Psoas muscle (tissue), 8 donors: ENCODE data around the gene F2RL3. TPM values are rescaled to one million over a fixed set of nuclear protein-coding genes. Genes with fewer than 3 reads are reported as not detected.
A peak's percentile ranks its signal among the peaks of the same experiment; 100 is the strongest.

Source experiments
- ATAC-seq, 4 donors: fragments of 200-7000 bp; cut with Tn5 transposase; one replicate each; pipeline ENCODE4 v1.9.1; 2020; ENCODE audit warnings: moderate library complexity in 3 of 4, mild to moderate bottlenecking in 2 of 4
- DNase-seq, 2 donors: peaks; one replicate each; pipeline ENCODE4 v3.0.0-alpha.2; 2020
- H3K27ac ChIP-seq: fragments of 200-600 bp; one replicate; pipeline ENCODE4 v1.8.0; 2022
- H3K27me3 ChIP-seq, 3 donors: fragments of 200-600 bp in 1 of 3; one replicate each; pipeline versions ENCODE4 v1.6.1 to v1.8.0; 2013 to 2022; ENCODE audit warnings: low read length in 2 of 3, mild to moderate bottlenecking in 2 of 3, moderate library complexity in 1 of 3; ENCODE audit not compliant: insufficient read depth in 3 of 3
- H3K36me3 ChIP-seq, 2 donors: fragments of 200-600 bp in 1 of 2; one replicate each; pipeline versions ENCODE4 v1.6.1 to v1.8.0; 2013 to 2022; ENCODE audit warnings: low read depth in 1 of 2, mild to moderate bottlenecking in 1 of 2, moderate library complexity in 1 of 2; ENCODE audit not compliant: insufficient read depth in 1 of 2
- H3K4me1 ChIP-seq: fragments of 200-600 bp; one replicate; pipeline ENCODE4 v1.8.0; 2022
- H3K4me3 ChIP-seq: fragments of 200-600 bp; one replicate; pipeline ENCODE4 v1.8.0; 2022; ENCODE audit warnings: mild to moderate bottlenecking
- H3K9me3 ChIP-seq: fragments of 200-600 bp; one replicate; pipeline ENCODE4 v1.8.0; 2022
- CTCF ChIP-seq: fragments of 200-600 bp; IDR thresholded peaks from one replicate; pipeline ENCODE4 v1.8.0; 2022; ENCODE audit warnings: antibody characterized with exemption
- WGBS, 3 donors: extraction: QIAGEN DNeasy Blood & Tissue Kit; methylation state at CpG; one replicate each; pipeline versions ENCODE4 v1.1.6 to v1.1.7; 2013; 5-methylcytosine and 5-hydroxymethylcytosine counted together
- intact Hi-C, 2 donors: fragments of 100-400 bp; cut with DNase I; formaldehyde crosslinking; loops; one replicate each; pipeline versions ENCODE4 v1.11.0 to v1.14.2; 2022
- polyA plus RNA-seq, 3 donors: library from polyadenylated mRNA; stranded (reverse); fragments of 200-250 nt; gene quantifications; one replicate each; pipeline ENCODE4 v1.2.3, GENCODE V29; 2013
- total RNA-seq, 4 donors: library from RNA; stranded (reverse); fragmentation: NEBNext Ultra II Directional in 2 of 4; extraction: Animal tissue kit (Norgen Biotek cat#: 25700) in 2 of 4; gene quantifications; one replicate each; pipeline versions ENCODE4 v1.2.1 to v1.2.4, GENCODE V29; 2021 to 2023
- donor health status: healthy with polysubstance abuse.
- donor health status: DM: no; HTN: no; CAD: no; lungs with moderate emphysema.
- donor health status: Bipolar disorder and iron deficiency.
- donor health status: healthy.
- donor health status: DM: yes; HTN: yes; CAD: no.
- donor health status: DM: no; HTN: no; CAD: no.
- donor health status: DM: no; HTN: no; CAD: no.
- donor health status: DM: yes; HTN: yes; CAD: no.

Gene F2RL3
- total and polyA plus RNA-seq, 7 donors: 0.27 to 4.5 (median 1.4) TPM

- DNase-seq (no peak), ATAC-seq (no peak)
- Histone ChIP-seq H3K27ac (no peak overlapping the region), H3K27me3 (peaks cover 0 to 2% (median 0%) of the 10 kb centered on the region in 3 donors), H3K4me3 (no peak overlapping the region), H3K4me1 (no peaks in the 10 kb centered on the region), H3K36me3 (no peaks in the 10 kb centered on the region), H3K9me3 (peaks cover 6% of the 10 kb centered on the region)
- intact Hi-C loops: no loop called here
- TF ChIP-seq CTCF: no peak
- 42 to 51% (median 46%) methylated on average over 7 of the region's 7 CpGs for WGBS, 3 donors
Observed at GRCh38 chr19:16917401-16917800, 28.6 kb downstream of the F2RL3 start.

GRCh38 chr19:16919496-16919895, 30.7 kb downstream of the F2RL3 start:
- 62 to 81% (median 76%) methylated on average over 4 of the region's 4 CpGs for WGBS, 3 donors
- TF ChIP-seq CTCF: no peak
- no peak for ATAC-seq
- peaks cover 0 to 2% (median 0%) of the 10 kb centered on the region in 3 donors for H3K27me3 ChIP-seq
- intact Hi-C loops: no loop called here
- no peak for DNase-seq
- H3K9me3 ChIP-seq: no peaks in the 10 kb centered on the region
- no peaks in the 10 kb centered on the region for H3K36me3 ChIP-seq
- H3K27ac ChIP-seq: no peak overlapping the region
- no peaks in the 10 kb centered on the region for H3K4me1 ChIP-seq
- no peak overlapping the region for H3K4me3 ChIP-seq

GRCh38 chr19:16920816-16921529, 32.2 kb downstream of the F2RL3 start:
- intact Hi-C loops: no loop called here
- H3K36me3 ChIP-seq: no peaks in the 10 kb centered on the region
- H3K27ac ChIP-seq: no peak overlapping the region
- DNase-seq (peak; percentile 36 to 43), ATAC-seq (no peak)
- no peaks in the 10 kb centered on the region for H3K4me1 ChIP-seq
- no peak for TF ChIP-seq CTCF
- 50 to 58% (median 54%) methylated on average over 11 to 12 of the region's 12 CpGs for WGBS, 3 donors
- no peaks in the 10 kb centered on the region for H3K27me3 ChIP-seq
- no peak overlapping the region for H3K4me3 ChIP-seq
- no peaks in the 10 kb centered on the region for H3K9me3 ChIP-seq

GRCh38 chr19:16921766-16922591, 33.2 kb downstream of the F2RL3 start:
- intact Hi-C loops: no loop called here
- Histone ChIP-seq H3K27ac (no peak overlapping the region), H3K4me3 (no peak overlapping the region), H3K4me1 (no peaks in the 10 kb centered on the region), H3K27me3 (no peaks in the 10 kb centered on the region), H3K9me3 (no peaks in the 10 kb centered on the region), H3K36me3 (no peaks in the 10 kb centered on the region)
- peak in 1 of 2 donors; percentile 40 for DNase-seq
- ATAC-seq: no peak
- 75 to 77% (median 76%) methylated on average over 21 of the region's 21 CpGs for WGBS, 3 donors
- no peak for TF ChIP-seq CTCF
